Muscle layer of duodenum (tissue), 2 donors: ENCODE results near the gene SERBP1.
"Not testable (repeated sequence)": the region's sequence is repeated elsewhere in the genome, so short reads cannot be mapped to it uniquely, and the experiment has no call there.

Experiments
- H3K27ac ChIP-seq: one replicate; pipeline ENCODE4 v1.7.0; 2013; ENCODE audit warnings: mild to moderate bottlenecking, low read length
- H3K27me3 ChIP-seq: one replicate; pipeline ENCODE4 v1.7.0; 2013; ENCODE audit warnings: low read depth, mild to moderate bottlenecking, control low read depth, low read length
- H3K36me3 ChIP-seq, 2 donors: one replicate each; pipeline ENCODE4 v1.7.0; 2013; ENCODE audit warnings: low read length in 2 of 2, control low read depth in 1 of 2, mild to moderate bottlenecking in 1 of 2; ENCODE audit not compliant: insufficient read depth in 2 of 2, control insufficient read depth in 1 of 2
- H3K4me1 ChIP-seq, 2 donors: one replicate each; pipeline ENCODE4 v1.7.0; 2013; ENCODE audit warnings: low read length in 2 of 2, mild to moderate bottlenecking in 2 of 2, control low read depth in 1 of 2, moderate library complexity in 1 of 2; ENCODE audit not compliant: insufficient read depth in 2 of 2, control insufficient read depth in 1 of 2
- H3K4me3 ChIP-seq, 2 donors: one replicate each; pipeline ENCODE4 v1.7.0; 2013; ENCODE audit warnings: low read length in 2 of 2, low read depth in 1 of 2, mild to moderate bottlenecking in 1 of 2
- H3K9me3 ChIP-seq, 2 donors: one replicate each; pipeline ENCODE4 v1.7.0; 2013; ENCODE audit warnings: low read length in 2 of 2, control low read depth in 1 of 2, mild to moderate bottlenecking in 1 of 2; ENCODE audit not compliant: control insufficient read depth in 1 of 2
- donor health status: healthy.

The SERBP1 gene

DNA sequence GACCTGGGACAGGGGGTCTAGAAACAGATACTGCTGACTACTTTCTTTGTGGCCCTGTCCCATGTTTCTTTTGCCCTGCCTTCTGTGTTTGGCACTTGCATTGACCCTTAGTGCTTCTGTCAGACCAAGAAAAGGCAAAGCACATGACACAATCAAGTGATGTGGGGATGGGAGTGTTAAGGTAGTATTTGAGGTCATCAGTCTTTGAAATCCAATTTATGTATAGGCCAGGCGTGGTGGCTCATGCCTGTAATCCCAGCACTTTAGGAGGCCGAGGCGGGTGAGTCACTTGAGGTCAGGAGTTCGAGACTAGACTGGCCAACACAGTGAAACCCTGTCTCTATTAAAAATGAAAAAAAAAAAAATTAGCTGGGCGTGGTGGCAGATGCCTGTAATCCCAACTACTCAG, 26.0 kb downstream of the SERBP1 start:
- H3K4me1 ChIP-seq = peaks cover 0 to 18% of the 10 kb centered on the region in 2 donors
- H3K27ac ChIP-seq = no peak overlapping the region
- H3K36me3 ChIP-seq = no peaks in the 10 kb centered on the region
- H3K4me3 ChIP-seq = no peak overlapping the region
- H3K9me3 ChIP-seq = no peaks in the 10 kb centered on the region
- no peaks in the 10 kb centered on the region for H3K27me3 ChIP-seq

DNA sequence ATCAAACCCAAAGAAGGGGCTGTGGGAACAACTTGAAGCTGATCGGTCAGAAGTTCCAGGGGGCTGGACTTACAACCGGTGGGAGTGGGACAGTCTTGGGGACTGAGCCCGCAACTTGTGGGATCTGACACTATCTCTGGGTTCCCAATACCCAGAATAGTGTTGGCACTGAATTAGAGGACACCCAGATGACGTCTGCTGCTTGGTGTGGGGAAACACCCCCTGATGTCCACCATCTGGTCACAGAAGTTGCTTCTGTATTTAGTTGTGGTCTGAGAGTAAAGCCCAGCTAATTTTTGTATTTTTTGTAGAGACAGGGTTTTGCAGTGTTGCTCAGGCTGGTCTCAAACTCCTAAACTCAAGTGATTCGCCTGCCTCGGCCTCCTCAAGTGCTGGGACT, 28.8 kb downstream of the SERBP1 start:
- Histone ChIP-seq H3K36me3 (no peaks in the 10 kb centered on the region), H3K9me3 (no peaks in the 10 kb centered on the region), H3K4me1 (peaks cover 0 to 11% of the 10 kb centered on the region in 2 donors), H3K4me3 (no peak overlapping the region), H3K27me3 (no peaks in the 10 kb centered on the region), H3K27ac (no peak overlapping the region)

DNA sequence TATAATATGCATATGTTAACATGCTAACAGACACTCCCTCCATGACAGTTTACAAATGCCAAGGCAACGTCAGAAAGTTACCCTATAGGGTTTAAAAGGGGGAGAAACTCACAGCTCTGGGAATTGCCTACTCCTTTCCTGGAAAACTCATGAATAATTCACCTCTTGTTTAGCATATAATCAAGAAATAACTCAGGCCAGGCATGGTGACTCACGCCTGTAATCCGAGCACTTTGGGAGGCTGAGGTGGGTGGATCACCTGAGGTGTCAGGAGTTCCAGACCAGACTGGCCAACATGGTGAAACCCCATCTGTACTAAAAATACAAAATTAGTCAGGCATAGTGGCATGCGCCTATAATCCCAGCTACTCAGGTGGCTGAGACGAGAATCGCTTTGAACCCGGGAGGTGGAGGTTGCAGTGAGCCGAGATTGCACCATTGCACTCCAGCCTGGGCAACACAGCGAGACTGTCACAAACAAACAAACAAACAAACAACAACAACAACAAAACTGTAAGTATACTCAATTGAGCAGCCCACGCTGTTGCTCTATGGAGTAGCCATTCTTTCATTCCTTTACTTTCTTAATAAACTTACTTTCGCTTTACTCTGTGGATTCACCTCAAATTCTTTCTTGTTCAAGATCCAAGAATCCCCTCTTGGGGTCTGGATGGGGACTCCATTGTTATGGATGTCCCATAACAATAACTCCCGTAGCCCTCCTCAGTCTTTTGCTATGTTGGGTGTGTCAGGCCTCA, 30.0 kb downstream of the SERBP1 start:
- H3K27me3 ChIP-seq, H3K27ac ChIP-seq, H3K4me1 ChIP-seq: not testable (repeated sequence)

DNA sequence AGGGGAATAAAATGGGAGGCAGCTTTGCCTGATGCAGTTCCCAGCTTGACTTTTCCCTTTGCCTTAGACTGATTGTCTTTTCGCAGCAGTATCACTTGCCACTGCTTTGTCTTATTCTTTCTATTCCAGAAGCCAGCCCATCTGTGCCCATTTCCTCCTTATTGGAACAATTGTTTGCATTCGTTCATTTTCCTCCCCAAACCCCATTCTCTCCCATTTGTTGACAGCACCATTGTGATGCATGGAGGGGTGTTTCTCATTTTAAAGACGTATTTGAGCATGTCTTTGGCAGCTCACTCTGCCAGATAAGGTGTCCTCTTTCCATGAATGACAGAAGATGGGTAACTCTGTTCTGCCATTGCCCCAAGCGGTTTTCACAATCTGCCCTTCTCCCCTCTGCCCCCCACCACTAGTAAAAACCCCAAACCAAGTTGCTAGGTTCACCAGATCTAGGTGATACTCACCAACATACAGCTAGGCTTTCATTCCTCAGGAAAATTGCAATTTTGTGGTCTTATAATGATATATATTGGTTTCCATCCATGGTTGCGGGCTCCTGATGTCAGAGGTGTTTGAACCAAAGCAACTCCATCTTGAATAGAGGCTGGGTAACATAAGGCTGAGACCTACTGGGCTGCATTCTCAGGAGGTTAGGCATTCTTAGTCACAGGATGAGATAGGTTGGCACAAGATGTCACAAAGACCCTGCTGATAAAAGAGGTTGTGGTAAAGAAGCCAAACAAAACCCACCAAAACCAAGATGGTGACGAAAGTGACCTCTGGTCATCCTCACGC, 30.8 kb downstream of the SERBP1 start:
- no peaks in the 10 kb centered on the region for H3K36me3 ChIP-seq
- no peak overlapping the region for H3K4me3 ChIP-seq
- no peaks in the 10 kb centered on the region for H3K27me3 ChIP-seq
- no peaks in the 10 kb centered on the region for H3K9me3 ChIP-seq
- no peaks in the 10 kb centered on the region for H3K4me1 ChIP-seq
- no peak overlapping the region for H3K27ac ChIP-seq

More for the DNA sequence above, 30.0 kb downstream of the SERBP1 start:
- H3K9me3 ChIP-seq, H3K4me3 ChIP-seq, H3K36me3 ChIP-seq: not testable (repeated sequence)

DNA sequence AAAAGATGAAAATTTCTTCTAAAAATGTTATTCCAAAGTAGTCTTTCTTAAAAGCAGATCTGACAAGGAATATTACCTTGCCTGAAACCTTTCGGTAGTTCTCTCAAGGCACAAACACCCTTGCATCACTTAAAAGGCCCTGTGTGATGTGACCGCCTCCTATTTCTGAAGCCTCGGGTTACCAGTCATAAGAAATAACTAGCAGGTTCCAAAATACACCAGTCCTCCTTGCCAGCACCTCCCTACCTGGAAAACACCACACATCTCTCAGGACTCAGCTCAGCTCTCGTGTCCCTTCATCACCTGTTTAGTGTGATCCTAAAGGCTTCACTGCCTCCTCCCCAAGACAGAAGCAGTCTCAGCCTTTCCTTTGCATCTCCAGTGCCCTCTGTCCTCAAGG, 35.7 kb downstream of the SERBP1 start:
- H3K27me3 ChIP-seq = no peaks in the 10 kb centered on the region
- no peaks in the 10 kb centered on the region for H3K36me3 ChIP-seq
- no peaks in the 10 kb centered on the region for H3K9me3 ChIP-seq
- H3K27ac ChIP-seq = no peak overlapping the region
- no peak overlapping the region for H3K4me3 ChIP-seq
- H3K4me1 ChIP-seq = no peaks in the 10 kb centered on the region

DNA sequence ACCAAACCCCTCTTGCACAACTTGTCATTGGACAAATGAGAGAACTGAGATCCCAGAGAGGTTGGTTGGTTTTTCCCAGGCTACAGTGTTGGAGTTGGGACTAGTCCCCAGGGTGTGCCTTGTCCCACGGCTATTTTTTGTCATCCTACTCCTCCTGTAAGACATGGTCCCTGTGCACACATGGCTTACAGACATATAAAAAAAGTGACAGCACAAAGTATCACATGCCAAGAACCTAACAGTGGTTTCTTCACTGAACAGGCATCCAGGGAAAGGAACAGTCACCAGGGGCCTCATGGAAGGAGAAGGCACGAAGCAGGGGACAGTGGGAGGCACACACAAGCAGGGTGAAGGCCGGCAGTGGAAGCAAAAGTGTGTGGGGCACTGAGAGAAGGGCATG, 36.5 kb downstream of the SERBP1 start:
- Histone ChIP-seq H3K4me3 (no peak overlapping the region), H3K9me3 (no peaks in the 10 kb centered on the region), H3K36me3 (no peaks in the 10 kb centered on the region), H3K4me1 (no peaks in the 10 kb centered on the region), H3K27ac (no peak overlapping the region), H3K27me3 (no peaks in the 10 kb centered on the region)

DNA sequence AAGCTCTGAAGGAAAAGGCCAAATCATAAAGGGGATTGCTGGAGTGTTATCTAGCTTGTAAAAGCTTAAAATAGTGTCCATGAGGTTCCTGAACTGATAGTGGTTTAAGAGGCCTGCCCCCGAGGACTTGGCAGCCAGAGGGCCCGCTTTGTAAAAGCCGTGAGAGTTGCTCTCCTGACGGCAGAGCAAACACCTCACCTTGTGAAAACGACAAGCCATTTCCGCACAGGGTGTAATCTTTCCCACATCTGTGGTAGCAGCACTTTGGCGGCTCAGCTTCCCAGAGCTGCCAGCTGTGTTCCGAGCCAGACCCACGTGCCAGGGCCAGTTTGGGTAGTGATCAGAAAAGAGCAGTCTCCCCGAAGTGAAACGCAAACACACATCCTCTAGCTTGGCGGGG, 37.0 kb downstream of the SERBP1 start:
- H3K27me3 ChIP-seq = no peaks in the 10 kb centered on the region
- H3K36me3 ChIP-seq = no peaks in the 10 kb centered on the region
- no peaks in the 10 kb centered on the region for H3K9me3 ChIP-seq
- no peak overlapping the region for H3K27ac ChIP-seq
- H3K4me3 ChIP-seq = no peak overlapping the region
- H3K4me1 ChIP-seq = no peaks in the 10 kb centered on the region

DNA sequence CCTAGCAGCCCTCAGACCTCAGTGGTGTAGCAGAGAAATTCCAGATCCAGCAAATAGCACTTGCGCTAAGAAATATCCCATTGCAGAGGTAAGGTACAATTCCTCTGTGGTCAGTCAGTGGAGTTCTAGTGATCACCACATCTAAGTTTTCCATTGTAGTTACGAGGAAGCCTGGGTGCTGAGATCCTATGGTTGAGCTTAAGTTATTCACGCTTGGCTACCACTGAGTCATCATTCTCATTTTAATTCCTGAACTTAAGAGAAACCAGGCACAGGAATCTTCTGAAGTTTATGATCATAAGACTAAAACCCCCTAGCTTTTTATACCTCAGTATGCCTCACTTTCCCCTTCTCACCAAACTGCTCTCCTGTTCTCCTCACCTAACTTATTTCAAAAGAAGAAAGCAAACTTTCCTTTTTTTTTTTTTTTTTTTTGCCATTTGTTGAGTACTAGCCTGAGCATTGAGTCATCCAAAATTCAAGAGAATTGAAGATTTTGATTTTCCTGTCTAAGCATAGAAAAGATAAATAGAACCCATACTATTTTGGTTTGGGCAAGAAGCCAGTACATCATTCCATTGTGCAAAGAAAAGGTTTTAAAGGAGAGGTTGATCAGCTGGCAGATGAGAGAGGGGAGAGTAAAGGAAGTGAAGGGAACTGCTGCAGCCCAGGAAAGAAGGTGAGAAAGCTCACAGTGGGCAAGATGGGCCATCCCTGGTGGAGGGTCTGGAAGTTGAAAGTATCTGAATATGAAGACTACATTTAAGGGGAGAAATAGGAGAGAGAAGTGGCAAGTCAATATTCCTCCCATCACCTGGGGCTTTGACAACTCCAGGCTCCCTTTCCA, 39.9 kb downstream of the SERBP1 start:
- no peaks in the 10 kb centered on the region for H3K4me1 ChIP-seq
- no peak overlapping the region for H3K27ac ChIP-seq
- H3K36me3 ChIP-seq = no peaks in the 10 kb centered on the region
- no peaks in the 10 kb centered on the region for H3K27me3 ChIP-seq
- no peak overlapping the region for H3K4me3 ChIP-seq
- no peaks in the 10 kb centered on the region for H3K9me3 ChIP-seq

DNA sequence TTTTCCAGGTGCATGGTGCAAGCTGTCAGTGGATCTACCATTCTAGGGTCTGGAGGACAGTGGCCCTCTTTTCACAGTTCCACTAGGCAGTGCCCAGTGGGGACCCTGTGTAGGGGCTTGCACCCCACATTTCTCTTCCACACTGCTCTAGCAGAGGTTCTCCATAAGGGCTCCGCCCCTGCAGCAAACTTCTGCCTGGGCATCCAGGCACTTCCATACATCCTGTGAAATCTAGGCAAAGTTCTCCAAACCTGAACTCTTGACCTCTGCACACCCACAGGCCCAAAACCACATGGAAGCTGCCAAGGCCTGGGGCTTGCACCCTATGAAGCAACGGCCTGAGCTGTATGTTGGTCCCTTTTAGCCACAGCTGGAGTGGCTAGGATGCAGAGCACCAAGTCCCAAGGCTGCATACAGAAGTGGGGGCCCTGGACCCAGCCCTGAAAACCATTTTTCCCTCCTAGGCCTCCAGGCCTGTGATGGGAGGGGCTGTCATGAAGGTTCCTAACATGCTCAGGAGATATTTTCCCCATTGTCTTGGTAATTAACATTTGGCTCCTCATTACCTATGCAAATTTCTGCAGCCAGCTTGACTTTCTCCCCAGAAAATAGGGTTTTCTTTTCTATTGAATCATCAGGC, 46.1 kb downstream of the SERBP1 start:
- Histone ChIP-seq H3K36me3 (peaks cover 0 to 8% of the 10 kb centered on the region in 2 donors), H3K27ac (no peak overlapping the region), H3K27me3 (no peaks in the 10 kb centered on the region), H3K4me1 (no peaks in the 10 kb centered on the region), H3K9me3 (no peaks in the 10 kb centered on the region), H3K4me3 (no peak overlapping the region)

DNA sequence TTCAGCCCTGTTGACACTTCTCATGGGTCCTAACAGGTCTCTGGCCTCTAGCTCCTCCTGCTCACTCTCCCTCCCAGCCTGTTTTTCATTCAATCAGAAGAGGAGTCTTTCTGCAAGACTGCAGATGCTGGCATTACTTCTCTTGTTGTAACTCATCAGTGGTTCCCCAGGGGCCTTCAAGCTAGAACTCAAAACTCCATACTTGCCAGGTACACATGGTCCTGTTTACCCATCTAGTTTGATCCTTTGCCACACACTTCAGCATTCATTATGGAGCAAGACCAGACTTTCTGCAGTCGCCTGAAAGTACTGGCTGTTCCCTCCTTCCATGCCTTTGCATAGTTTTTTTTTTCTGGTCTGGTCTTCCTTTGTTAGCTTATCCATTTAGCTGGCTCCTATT, 47.9 kb downstream of the SERBP1 start:
- H3K27ac ChIP-seq = no peak overlapping the region
- no peak overlapping the region for H3K4me3 ChIP-seq
- no peaks in the 10 kb centered on the region for H3K9me3 ChIP-seq
- H3K36me3 ChIP-seq = peaks cover 0 to 8% of the 10 kb centered on the region in 2 donors
- no peaks in the 10 kb centered on the region for H3K4me1 ChIP-seq
- no peaks in the 10 kb centered on the region for H3K27me3 ChIP-seq

DNA sequence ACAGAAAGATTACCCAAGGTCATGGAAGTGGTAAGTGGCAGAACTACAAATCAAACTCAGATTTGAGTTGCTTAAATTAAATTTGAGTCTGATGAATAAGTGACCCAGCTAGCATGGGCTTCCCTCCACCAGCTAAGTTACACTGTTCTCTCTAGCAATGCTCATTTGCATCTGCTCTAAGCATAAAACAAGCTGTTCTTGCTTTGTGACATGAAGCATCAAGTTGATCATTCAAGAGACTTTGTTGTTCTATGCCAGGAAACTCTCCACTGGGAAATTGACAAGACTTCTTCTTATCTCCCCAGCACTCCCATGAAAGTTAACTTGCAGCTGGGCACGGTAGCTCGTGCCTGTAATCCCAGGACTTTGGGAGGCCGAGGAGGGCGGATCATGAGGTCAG, 49.0 kb downstream of the SERBP1 start:
- H3K4me1 ChIP-seq = no peaks in the 10 kb centered on the region
- H3K4me3 ChIP-seq = no peak overlapping the region
- H3K27me3 ChIP-seq = no peaks in the 10 kb centered on the region
- no peak overlapping the region for H3K27ac ChIP-seq
- H3K36me3 ChIP-seq = peaks cover 0 to 8% of the 10 kb centered on the region in 2 donors
- no peaks in the 10 kb centered on the region for H3K9me3 ChIP-seq
